ENCODE measurements around the gene PCBP1.

PCBP1 gene

GRCh38 chr2:70088598-70089219 is 1.4 kb downstream of the PCBP1 start:
- TF ChIP-seq, protein P1, sequence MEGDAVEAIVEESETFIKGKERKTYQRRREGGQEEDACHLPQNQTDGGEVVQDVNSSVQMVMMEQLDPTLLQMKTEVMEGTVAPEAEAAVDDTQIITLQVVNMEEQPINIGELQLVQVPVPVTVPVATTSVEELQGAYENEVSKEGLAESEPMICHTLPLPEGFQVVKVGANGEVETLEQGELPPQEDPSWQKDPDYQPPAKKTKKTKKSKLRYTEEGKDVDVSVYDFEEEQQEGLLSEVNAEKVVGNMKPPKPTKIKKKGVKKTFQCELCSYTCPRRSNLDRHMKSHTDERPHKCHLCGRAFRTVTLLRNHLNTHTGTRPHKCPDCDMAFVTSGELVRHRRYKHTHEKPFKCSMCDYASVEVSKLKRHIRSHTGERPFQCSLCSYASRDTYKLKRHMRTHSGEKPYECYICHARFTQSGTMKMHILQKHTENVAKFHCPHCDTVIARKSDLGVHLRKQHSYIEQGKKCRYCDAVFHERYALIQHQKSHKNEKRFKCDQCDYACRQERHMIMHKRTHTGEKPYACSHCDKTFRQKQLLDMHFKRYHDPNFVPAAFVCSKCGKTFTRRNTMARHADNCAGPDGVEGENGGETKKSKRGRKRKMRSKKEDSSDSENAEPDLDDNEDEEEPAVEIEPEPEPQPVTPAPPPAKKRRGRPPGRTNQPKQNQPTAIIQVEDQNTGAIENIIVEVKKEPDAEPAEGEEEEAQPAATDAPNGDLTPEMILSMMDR (IDR thresholded peaks at IDR 0.05; ENCODE audit: insufficient read depth, low read length) = no peak
- no peak for TF ChIP-seq GABPA (IDR thresholded peaks at IDR 0.05; ENCODE audit: low read depth)
- no peak for TF ChIP-seq SPI1 (IDR thresholded peaks at IDR 0.05; ENCODE audit: borderline replicate concordance, low read depth)
- TF ChIP-seq POLR2AphosphoS5 (IDR thresholded peaks at IDR 0.05; ENCODE audit: low read depth) = no peak
- no peak for TF ChIP-seq REST (IDR thresholded peaks at IDR 0.05; ENCODE audit: insufficient replicate concordance, low read depth)
- DNase-seq (ENCODE audit: low read depth in 1 of 2, low spot score in 1 of 2) = no peak
- Histone ChIP-seq H3K4me3 (replicated peaks; ENCODE audit: insufficient read depth, low read length) (peak overlapping the region; percentile 60), H3K27me3 (ENCODE audit: insufficient read depth, poor library complexity, severe bottlenecking) (no peaks in the 10 kb centered on the region), H3K27ac (replicated peaks) (peak overlapping the region; percentile 100)

DNA sequence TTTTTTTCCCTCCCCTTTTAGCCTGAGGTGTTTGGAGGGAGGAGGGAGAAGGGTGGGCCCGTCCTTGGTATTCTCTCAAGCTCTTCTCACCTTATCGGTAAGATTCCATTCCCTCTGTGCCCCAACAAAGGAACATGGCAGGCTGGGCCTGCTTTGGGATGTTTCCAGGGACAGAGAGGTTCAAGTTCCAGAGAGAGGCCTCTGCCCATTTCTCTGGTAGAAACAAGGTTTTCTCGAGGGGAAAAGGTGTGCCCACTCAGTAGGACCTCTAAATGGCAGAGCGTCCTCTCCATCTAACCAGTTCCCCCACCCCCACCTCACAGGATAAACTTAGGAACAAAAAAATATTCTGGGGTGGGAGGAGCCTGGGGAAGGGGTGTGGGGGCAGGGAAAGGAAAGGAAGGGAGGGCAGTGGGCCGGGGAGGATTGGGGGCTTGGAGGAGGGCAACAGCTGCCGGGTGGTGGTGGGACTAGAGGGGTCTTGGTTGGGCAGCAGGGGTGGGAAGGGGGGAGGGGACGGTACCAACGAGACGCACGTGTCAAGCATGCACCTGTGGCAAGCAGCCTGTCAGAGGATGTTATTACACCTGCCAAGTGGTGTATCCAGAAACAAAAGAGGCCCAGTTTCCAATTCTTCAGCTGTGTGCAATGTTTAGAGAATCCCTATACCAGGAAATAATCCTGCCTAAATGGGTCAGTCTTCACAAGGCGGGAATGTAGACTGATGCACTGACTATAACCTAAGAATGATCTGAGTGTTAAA is 2.1 kb downstream of the PCBP1 start:
- H3K4me3 ChIP-seq (replicated peaks; ENCODE audit: insufficient read depth, low read length) = peak overlapping the region; percentile 60
- peak; percentile 48 to 71 for DNase-seq (ENCODE audit: low read depth in 1 of 2, low spot score in 1 of 2)
- peak overlapping the region; percentile 100 for H3K27ac ChIP-seq (replicated peaks)
- no peaks in the 10 kb centered on the region for H3K27me3 ChIP-seq (ENCODE audit: insufficient read depth, poor library complexity, severe bottlenecking)
- TF ChIP-seq SPI1 (IDR thresholded peaks at IDR 0.05; ENCODE audit: borderline replicate concordance, low read depth) (no peak), GABPA (IDR thresholded peaks at IDR 0.05; ENCODE audit: low read depth) (no peak), POLR2AphosphoS5 (IDR thresholded peaks at IDR 0.05; ENCODE audit: low read depth) (no peak; the same call in 1 of the 2 replicates), REST (IDR thresholded peaks at IDR 0.05; ENCODE audit: insufficient replicate concordance, low read depth) (peak; percentile 46)
- TF ChIP-seq, protein P1 (IDR thresholded peaks at IDR 0.05; ENCODE audit: insufficient read depth, low read length) = no peak

- no peaks in the 10 kb centered on the region for H3K27me3 ChIP-seq (ENCODE audit: insufficient read depth, poor library complexity, severe bottlenecking)
- peak overlapping the region; percentile 100 for H3K27ac ChIP-seq (replicated peaks)
- H3K4me3 ChIP-seq (replicated peaks; ENCODE audit: insufficient read depth, low read length) = peak overlapping the region; percentile 60
- DNase-seq (ENCODE audit: low read depth in 1 of 2, low spot score in 1 of 2) = peak; percentile 58 to 62
- TF ChIP-seq GABPA (IDR thresholded peaks at IDR 0.05; ENCODE audit: low read depth) (no peak), POLR2AphosphoS5 (IDR thresholded peaks at IDR 0.05; ENCODE audit: low read depth) (peak; percentile 56; the same call in 1 of the 2 replicates), REST (IDR thresholded peaks at IDR 0.05; ENCODE audit: insufficient replicate concordance, low read depth) (no peak), SPI1 (IDR thresholded peaks at IDR 0.05; ENCODE audit: borderline replicate concordance, low read depth) (no peak)
- TF ChIP-seq, protein P1 (IDR thresholded peaks at IDR 0.05; ENCODE audit: insufficient read depth, low read length) = no peak
Measured at GRCh38 chr2:70089983-70090525, 2.8 kb downstream of the PCBP1 start.
